ENCODE measurements around the gene LARP4B.
A peak's percentile ranks its signal among the peaks of the same experiment; 100 is the strongest.

LARP4B gene

DNA sequence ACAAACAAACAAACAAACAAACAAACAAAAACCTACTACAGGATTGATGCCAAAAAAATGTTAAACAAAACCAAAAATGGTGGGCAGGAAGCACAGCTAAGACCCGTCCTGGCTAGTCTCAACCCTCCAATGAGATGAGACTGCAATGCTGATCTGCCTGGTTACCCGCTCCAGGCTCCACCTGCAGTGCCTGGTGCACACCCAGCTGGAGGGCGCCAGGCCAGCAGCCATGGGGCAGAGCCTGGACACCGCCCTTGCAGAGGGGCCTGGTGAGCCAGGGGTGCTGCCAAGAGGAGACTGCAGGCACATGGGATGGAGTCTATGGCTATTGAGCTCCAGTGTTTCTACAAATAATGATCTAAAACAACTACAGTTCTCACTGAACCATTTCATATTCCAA lies 107.0 kb downstream of the LARP4B start:
- no peak overlapping the region for H3K4me3 ChIP-seq (ENCODE audit: low read depth, low read length)
- in situ Hi-C loops (cut with HindIII; ENCODE audit: low sequenced_read_pairs): no loop called here
- no peak for DNase-seq (ENCODE audit: low read depth, low spot score)
- TF ChIP-seq, protein P1, sequence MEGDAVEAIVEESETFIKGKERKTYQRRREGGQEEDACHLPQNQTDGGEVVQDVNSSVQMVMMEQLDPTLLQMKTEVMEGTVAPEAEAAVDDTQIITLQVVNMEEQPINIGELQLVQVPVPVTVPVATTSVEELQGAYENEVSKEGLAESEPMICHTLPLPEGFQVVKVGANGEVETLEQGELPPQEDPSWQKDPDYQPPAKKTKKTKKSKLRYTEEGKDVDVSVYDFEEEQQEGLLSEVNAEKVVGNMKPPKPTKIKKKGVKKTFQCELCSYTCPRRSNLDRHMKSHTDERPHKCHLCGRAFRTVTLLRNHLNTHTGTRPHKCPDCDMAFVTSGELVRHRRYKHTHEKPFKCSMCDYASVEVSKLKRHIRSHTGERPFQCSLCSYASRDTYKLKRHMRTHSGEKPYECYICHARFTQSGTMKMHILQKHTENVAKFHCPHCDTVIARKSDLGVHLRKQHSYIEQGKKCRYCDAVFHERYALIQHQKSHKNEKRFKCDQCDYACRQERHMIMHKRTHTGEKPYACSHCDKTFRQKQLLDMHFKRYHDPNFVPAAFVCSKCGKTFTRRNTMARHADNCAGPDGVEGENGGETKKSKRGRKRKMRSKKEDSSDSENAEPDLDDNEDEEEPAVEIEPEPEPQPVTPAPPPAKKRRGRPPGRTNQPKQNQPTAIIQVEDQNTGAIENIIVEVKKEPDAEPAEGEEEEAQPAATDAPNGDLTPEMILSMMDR (IDR thresholded peaks at IDR 0.05; ENCODE audit: low read depth, low read length): no peak

- DNase-seq (ENCODE audit: low read depth, low spot score): no peak
- TF ChIP-seq, protein P1 (IDR thresholded peaks at IDR 0.05; ENCODE audit: low read depth, low read length): no peak
- no peak overlapping the region for H3K4me3 ChIP-seq (ENCODE audit: low read depth, low read length)
- in situ Hi-C loops (cut with HindIII; ENCODE audit: low sequenced_read_pairs): no loop called here
Measured at GRCh38 chr10:822661-823367, 108.7 kb downstream of the LARP4B start.

- no peak for DNase-seq (ENCODE audit: low read depth, low spot score)
- TF ChIP-seq, protein P1 (IDR thresholded peaks at IDR 0.05; ENCODE audit: low read depth, low read length): no peak
- H3K4me3 ChIP-seq (ENCODE audit: low read depth, low read length): no peak overlapping the region
- in situ Hi-C loops (cut with HindIII; ENCODE audit: low sequenced_read_pairs): no loop called here
Measured at GRCh38 chr10:822197-822596, 109.3 kb downstream of the LARP4B start.

- peak; percentile 10 for DNase-seq (ENCODE audit: low read depth, low spot score)
- TF ChIP-seq, protein P1 (IDR thresholded peaks at IDR 0.05; ENCODE audit: low read depth, low read length): no peak
- in situ Hi-C loops (cut with HindIII; ENCODE audit: low sequenced_read_pairs): no loop called here
- no peak overlapping the region for H3K4me3 ChIP-seq (ENCODE audit: low read depth, low read length)
Measured at GRCh38 chr10:821322-821721, 110.2 kb downstream of the LARP4B start.

GRCh38 chr10:819816-820215 lies 111.7 kb downstream of the LARP4B start:
- H3K4me3 ChIP-seq (ENCODE audit: low read depth, low read length): no peak overlapping the region
- TF ChIP-seq, protein P1 (IDR thresholded peaks at IDR 0.05; ENCODE audit: low read depth, low read length): no peak
- in situ Hi-C loops (cut with HindIII; ENCODE audit: low sequenced_read_pairs): no loop called here
- DNase-seq (ENCODE audit: low read depth, low spot score): no peak

GRCh38 chr10:819326-819725 lies 112.2 kb downstream of the LARP4B start:
- in situ Hi-C loops (cut with HindIII; ENCODE audit: low sequenced_read_pairs): no loop called here
- TF ChIP-seq, protein P1 (IDR thresholded peaks at IDR 0.05; ENCODE audit: low read depth, low read length): no peak
- no peak overlapping the region for H3K4me3 ChIP-seq (ENCODE audit: low read depth, low read length)

More at GRCh38 chr10:819326-819725, 112.2 kb downstream of the LARP4B start:
- peak; percentile 71 for DNase-seq (ENCODE audit: low read depth, low spot score)
